A549 (cell line): Measurements from ENCODE around the gene NRG3. TPM values are rescaled to one million over a fixed set of nuclear protein-coding genes. Genes with fewer than 3 reads are reported as not detected.

Source experiments
- ATAC-seq, 2 experiments: fragments of 200-7000 bp in 1 of 2; fragments of >200 bp in 1 of 2; cut with Nextera tagmentation in 1 of 2; cut with Tn5 transposase in 1 of 2; 3 replicates each; pipeline versions ENCODE4 v1.8.0 to v1.9.1; 2018 to 2020; ENCODE audit warnings: mild to moderate bottlenecking in 1 of 2, moderate library complexity in 1 of 2
- CTCF ChIA-PET: fragments of 300-600 bp; sonication (Branson Sonifier 250); formaldehyde crosslinking; extraction: SDS; loops from one replicate; lab custom pipeline; 2021; ENCODE audit warnings: antibody characterized with exemption, inconsistent platforms; lab: Yijun Ruan, JAX
- POLR2A ChIA-PET: fragments of 350-600 bp; formaldehyde crosslinking; extraction: SDS; loops from one replicate; lab custom pipeline; 2021; ENCODE audit warnings: antibody characterized with exemption, inconsistent platforms; lab: Yijun Ruan, JAX
- DNase-seq, 2 experiments: peaks; one replicate each; pipeline versions ENCODE4 v3.0.0 to v3.0.0-alpha.2; 2011 to 2016; ENCODE audit warnings: low read depth in 1 of 2, low spot score in 1 of 2
- FAIRE-seq: peaks from 2 replicates; lab custom pipeline; 2011; peaks lifted over from hg19 to GRCh38; lab: Jason Lieb, UNC
- H3K27ac ChIP-seq, 2 experiments: fragments of >200 bp; sonication (Bioruptor Twin); formaldehyde crosslinking; 3 replicates each; pipeline ENCODE4 v1.5.1; 2016 to 2017
- H3K4me1 ChIP-seq: fragments of >200 bp; sonication (Bioruptor Twin); formaldehyde crosslinking; 3 replicates; pipeline ENCODE4 v1.6.1; 2016
- H3K4me2 ChIP-seq: fragments of >200 bp; sonication (Bioruptor Twin); formaldehyde crosslinking; 3 replicates; pipeline ENCODE4 v1.6.1; 2016
- H3K4me3 ChIP-seq: fragments of >200 bp; sonication (Bioruptor Twin); formaldehyde crosslinking; 3 replicates; pipeline ENCODE4 v1.5.1; 2016
- H3K9me3 ChIP-seq: fragments of >200 bp; sonication (Bioruptor Twin); formaldehyde crosslinking; 3 replicates; pipeline ENCODE4 v1.6.1; 2016
- CBX8 ChIP-seq: fragments of 200-600 bp; sonication (generic); IDR thresholded peaks from 2 replicates; pipeline ENCODE4 v1.6.1; 2016
- EHF ChIP-seq: fragments of 250-450 bp; sonication (Bioruptor Pico); IDR thresholded peaks from 2 replicates; pipeline ENCODE4 v1.5.0; 2020; ENCODE audit warnings: mild to moderate bottlenecking
- EP300 ChIP-seq, 2 experiments: fragments of >200 bp; sonication (Bioruptor Twin); formaldehyde crosslinking; IDR thresholded peaks; 2 replicates in 1 of 2; 3 replicates in 1 of 2; pipeline ENCODE4 v1.6.1; 2016 to 2017
- ESRRA ChIP-seq: fragments of 150-350 bp; IDR thresholded peaks from 2 replicates; pipeline ENCODE4 v1.6.1; 2014; ENCODE audit warnings: mild to moderate bottlenecking, low read length, borderline replicate concordance
- FOSL2 ChIP-seq, 2 experiments: fragments of 450-650 bp in 1 of 2; fragments of >200 bp in 1 of 2; sonication (Bioruptor Twin) in 1 of 2; formaldehyde crosslinking; IDR thresholded peaks; 2 replicates each; pipeline versions ENCODE4 v1.5.0 to v1.6.1; 2016 to 2020; ENCODE audit warnings: mild to moderate bottlenecking in 1 of 2, moderate library complexity in 1 of 2
- HDAC2 ChIP-seq: fragments of 200-600 bp; sonication (generic); IDR thresholded peaks from 2 replicates; pipeline ENCODE4 v1.6.1; 2016
- HOXB13 ChIP-seq: fragments of 250-450 bp; sonication (Bioruptor Pico); IDR thresholded peaks from 2 replicates; pipeline ENCODE4 v1.5.0; 2020; ENCODE audit warnings: low read depth, mild to moderate bottlenecking, moderate library complexity
- HOXB5 ChIP-seq: fragments of 250-450 bp; sonication (Bioruptor Pico); IDR thresholded peaks from 2 replicates; pipeline ENCODE4 v1.5.0; 2020; ENCODE audit warnings: mild to moderate bottlenecking, moderate library complexity
- JUNB ChIP-seq: fragments of >200 bp; sonication (Bioruptor Twin); formaldehyde crosslinking; IDR thresholded peaks from 2 replicates; pipeline ENCODE4 v1.6.1; 2016
- MAFK ChIP-seq: fragments of 450-650 bp; IDR thresholded peaks from 2 replicates; pipeline ENCODE4 v1.6.1; 2014; ENCODE audit not compliant: partially characterized antibody
- MAZ ChIP-seq: fragments of 150-350 bp; IDR thresholded peaks from 2 replicates; pipeline ENCODE4 v1.6.1; 2014; ENCODE audit warnings: antibody characterized with exemption, low read depth, low read length, borderline replicate concordance
- NPAS2 ChIP-seq: fragments of 250-450 bp; sonication (Bioruptor Pico); IDR thresholded peaks from 2 replicates; pipeline ENCODE4 v1.8.0; 2022; ENCODE audit warnings: mild to moderate bottlenecking, moderate library complexity, borderline replicate concordance
- NR3C1 ChIP-seq: fragments of >200 bp; sonication (Bioruptor Twin); formaldehyde crosslinking; IDR thresholded peaks from 3 replicates; pipeline ENCODE4 v1.6.1; 2017
- RAD21 ChIP-seq, 2 experiments: fragments of >200 bp in 1 of 2; sonication (Bioruptor Twin) in 1 of 2; formaldehyde crosslinking in 1 of 2; IDR thresholded peaks in 1 of 2; conservative IDR thresholded peaks in 1 of 2; 2 replicates in 1 of 2; 3 replicates in 1 of 2; pipeline ENCODE4 v1.6.1; 2012 to 2018; ENCODE audit warnings: inconsistent platforms in 1 of 2
- RCOR1 ChIP-seq: fragments of 150-350 bp; IDR thresholded peaks from 2 replicates; pipeline ENCODE4 v1.6.1; 2014; ENCODE audit warnings: antibody characterized with exemption, low read length, low read depth
- RFX5 ChIP-seq: fragments of 450-650 bp; IDR thresholded peaks from 2 replicates; pipeline ENCODE4 v1.7.1; 2014; ENCODE audit warnings: antibody characterized with exemption, mild to moderate bottlenecking, moderate library complexity
- RNF2 ChIP-seq: fragments of 200-600 bp; sonication (generic); IDR thresholded peaks from 2 replicates; pipeline ENCODE4 v1.6.1; 2016; ENCODE audit warnings: low read depth, mild to moderate bottlenecking, antibody characterized with exemption, moderate library complexity, borderline replicate concordance
- WGBS: methylation state at CpG from one replicate; pipeline ENCODE4 v1.1.6; 2017; ENCODE audit errors: missing lambda C conversion rate; 5-methylcytosine and 5-hydroxymethylcytosine counted together
- polyA plus RNA-seq, 4 experiments: library from polyadenylated mRNA; depleted of rRNA in 3 of 4; stranded (reverse); fragments of >200 nt; fragmentation: RNase III in 1 of 4; extraction: RNeasy Plus Mini Kit Qiagen cat#74134 plus additional on column Dnase treatment in 1 of 4; gene quantifications; 2 replicates in 3 of 4; 3 replicates in 1 of 4; pipeline ENCODE4 v1.2.3, GENCODE V29; 2011 to 2017
- TF ChIP-seq, protein P1 (sequence below): fragments of 250-450 bp; sonication (Bioruptor Pico); IDR thresholded peaks from 2 replicates; pipeline ENCODE4 v1.5.0; 2021; ENCODE audit warnings: mild to moderate bottlenecking, moderate library complexity, borderline replicate concordance
- TF ChIP-seq, protein P2 (sequence below): IDR thresholded peaks from 2 replicates; pipeline ENCODE4 v1.6.1; 2012
- TF ChIP-seq, protein P3 (sequence below): fragments of 450-650 bp; IDR thresholded peaks from 2 replicates; pipeline ENCODE4 v1.6.1; 2014; ENCODE audit warnings: antibody characterized with exemption
- TF ChIP-seq, protein P4 (sequence below): fragments of 250-450 bp; sonication (Bioruptor Pico); IDR thresholded peaks from 2 replicates; pipeline ENCODE4 v1.5.0; 2020; ENCODE audit warnings: low read depth, mild to moderate bottlenecking, moderate library complexity

NRG3 gene
- polyA plus RNA-seq, 2 of the 4 experiments (the other 2 are of a cell fraction): not detected

DNA sequence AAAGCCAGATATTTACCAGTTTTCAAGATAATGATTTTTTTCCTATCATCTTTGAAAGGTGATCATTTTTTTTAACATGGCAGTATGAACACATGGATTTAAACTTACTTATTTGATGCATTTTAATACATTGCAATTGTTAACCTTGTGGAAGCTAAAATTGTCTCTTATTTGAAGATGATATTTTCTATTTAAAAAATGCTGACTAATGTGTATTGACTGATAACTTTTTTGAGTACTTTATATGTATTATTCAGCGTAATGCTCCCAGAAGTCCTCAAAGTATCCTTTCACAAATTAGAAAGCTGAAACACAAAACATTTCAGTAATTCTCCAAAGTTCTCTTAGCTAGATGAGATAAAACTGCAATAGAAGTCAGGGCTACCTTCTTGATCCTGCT, 677.3 kb downstream of the NRG3 start:
- ATAC-seq: no peak
- Histone ChIP-seq H3K4me2 (no peak overlapping the region), H3K27ac (no peak overlapping the region), H3K4me3 (no peak overlapping the region), H3K9me3 (no peaks in the 10 kb centered on the region)
- POLR2A ChIA-PET: no interaction called here
- CTCF ChIA-PET: no interaction called here
- DNase-seq: no peak
- WGBS: 62% methylated on average over 1 of the region's 1 CpG
- no peak for FAIRE-seq
- TF ChIP-seq MAFK: peak; percentile 93
- TF ChIP-seq NR3C1: no peak
- no peak for TF ChIP-seq RAD21 (conservative IDR thresholded peaks at IDR 0.05 in 1 of 2, IDR thresholded peaks at IDR 0.05 in 1 of 2)
- TF ChIP-seq, all 56 proteins: peak for 1
- no peaks in the 10 kb centered on the region for H3K4me1 ChIP-seq

DNA sequence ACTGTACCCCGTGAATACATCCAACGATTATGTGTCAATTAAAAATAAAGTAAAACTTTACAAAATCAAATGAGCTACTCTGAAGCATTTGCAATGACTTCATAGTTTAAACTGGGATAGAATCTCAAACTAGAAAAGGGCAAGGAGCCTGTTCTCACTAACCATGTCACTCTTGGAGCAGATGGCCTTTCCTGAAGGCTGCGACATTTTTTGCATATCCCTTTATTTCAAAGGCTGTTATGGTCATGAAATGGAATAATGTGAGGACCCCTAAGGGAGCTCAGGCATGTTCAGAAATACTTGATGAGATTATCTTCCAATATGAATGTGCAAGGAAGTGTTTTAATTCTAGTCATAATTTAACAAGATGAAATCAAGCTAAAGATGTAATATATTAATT, 679.4 kb downstream of the NRG3 start:
- Histone ChIP-seq H3K4me1 (no peaks in the 10 kb centered on the region), H3K9me3 (no peaks in the 10 kb centered on the region), H3K4me3 (no peak overlapping the region), H3K27ac (no peak overlapping the region), H3K4me2 (no peak overlapping the region)
- ChIA-PET POLR2A (no interaction called here), CTCF (no interaction called here)
- DNase-seq: no peak
- TF ChIP-seq CBX8 (no peak), ESRRA (no peak), RCOR1 (no peak), JUNB (no peak), EP300 (IDR thresholded peaks at IDR 0.05) (no peak), EHF (CRISPR knock-in tag) (no peak), RNF2 (no peak), NR3C1 (no peak), HOXB13 (CRISPR knock-in tag) (no peak), HDAC2 (no peak), HOXB5 (CRISPR knock-in tag) (no peak), FOSL2 (IDR thresholded peaks at IDR 0.05) (no peak), FOSL2 (CRISPR knock-in tag; IDR thresholded peaks at IDR 0.05) (no peak), RFX5 (no peak), NPAS2 (CRISPR knock-in tag) (no peak), MAZ (no peak)
- TF ChIP-seq, protein P1, sequence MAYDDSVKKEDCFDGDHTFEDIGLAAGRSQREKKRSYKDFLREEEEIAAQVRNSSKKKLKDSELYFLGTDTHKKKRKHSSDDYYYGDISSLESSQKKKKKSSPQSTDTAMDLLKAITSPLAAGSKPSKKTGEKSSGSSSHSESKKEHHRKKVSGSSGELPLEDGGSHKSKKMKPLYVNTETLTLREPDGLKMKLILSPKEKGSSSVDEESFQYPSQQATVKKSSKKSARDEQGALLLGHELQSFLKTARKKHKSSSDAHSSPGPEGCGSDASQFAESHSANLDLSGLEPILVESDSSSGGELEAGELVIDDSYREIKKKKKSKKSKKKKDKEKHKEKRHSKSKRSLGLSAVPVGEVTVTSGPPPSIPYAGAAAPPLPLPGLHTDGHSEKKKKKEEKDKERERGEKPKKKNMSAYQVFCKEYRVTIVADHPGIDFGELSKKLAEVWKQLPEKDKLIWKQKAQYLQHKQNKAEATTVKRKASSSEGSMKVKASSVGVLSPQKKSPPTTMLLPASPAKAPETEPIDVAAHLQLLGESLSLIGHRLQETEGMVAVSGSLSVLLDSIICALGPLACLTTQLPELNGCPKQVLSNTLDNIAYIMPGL: no peak
- TF ChIP-seq, protein P2, sequence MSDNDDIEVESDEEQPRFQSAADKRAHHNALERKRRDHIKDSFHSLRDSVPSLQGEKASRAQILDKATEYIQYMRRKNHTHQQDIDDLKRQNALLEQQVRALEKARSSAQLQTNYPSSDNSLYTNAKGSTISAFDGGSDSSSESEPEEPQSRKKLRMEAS: no peak
- TF ChIP-seq, protein P3, sequence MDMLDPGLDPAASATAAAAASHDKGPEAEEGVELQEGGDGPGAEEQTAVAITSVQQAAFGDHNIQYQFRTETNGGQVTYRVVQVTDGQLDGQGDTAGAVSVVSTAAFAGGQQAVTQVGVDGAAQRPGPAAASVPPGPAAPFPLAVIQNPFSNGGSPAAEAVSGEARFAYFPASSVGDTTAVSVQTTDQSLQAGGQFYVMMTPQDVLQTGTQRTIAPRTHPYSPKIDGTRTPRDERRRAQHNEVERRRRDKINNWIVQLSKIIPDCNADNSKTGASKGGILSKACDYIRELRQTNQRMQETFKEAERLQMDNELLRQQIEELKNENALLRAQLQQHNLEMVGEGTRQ: no peak
- TF ChIP-seq, protein P4, sequence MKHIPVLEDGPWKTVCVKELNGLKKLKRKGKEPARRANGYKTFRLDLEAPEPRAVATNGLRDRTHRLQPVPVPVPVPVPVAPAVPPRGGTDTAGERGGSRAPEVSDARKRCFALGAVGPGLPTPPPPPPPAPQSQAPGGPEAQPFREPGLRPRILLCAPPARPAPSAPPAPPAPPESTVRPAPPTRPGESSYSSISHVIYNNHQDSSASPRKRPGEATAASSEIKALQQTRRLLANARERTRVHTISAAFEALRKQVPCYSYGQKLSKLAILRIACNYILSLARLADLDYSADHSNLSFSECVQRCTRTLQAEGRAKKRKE (CRISPR knock-in tag): no peak
- FAIRE-seq: no peak
- ATAC-seq: no peak
- 41% methylated on average over 3 of the region's 3 CpGs for WGBS

DNA sequence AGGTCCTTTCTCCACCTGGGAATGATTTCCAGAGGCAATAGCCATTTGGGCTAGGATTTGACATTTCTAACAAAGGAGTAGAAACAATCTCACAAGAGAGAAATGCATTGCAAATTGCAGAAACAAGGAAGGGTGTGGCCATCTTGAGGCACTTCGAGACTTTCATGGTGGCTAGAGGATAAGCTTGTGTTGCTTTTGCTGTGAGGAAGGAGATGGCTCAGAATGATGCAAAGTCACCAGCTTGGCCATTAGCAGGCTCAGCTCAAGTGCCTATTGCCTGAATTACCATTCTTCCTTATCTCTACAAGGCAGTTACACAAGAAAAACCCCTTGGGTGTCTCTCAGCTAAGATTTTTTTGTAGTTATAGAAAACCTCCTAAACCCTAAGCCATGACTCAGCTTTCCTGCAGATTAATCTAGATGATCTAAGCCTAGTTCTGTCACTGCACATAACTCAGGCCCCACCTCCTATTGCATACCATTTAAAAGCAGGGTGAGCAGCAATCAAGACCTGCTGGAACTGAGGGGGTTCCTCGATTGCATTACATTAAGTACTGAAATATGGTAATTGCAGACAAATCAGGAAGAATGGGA, 683.1 kb downstream of the NRG3 start:
- no peaks in the 10 kb centered on the region for H3K9me3 ChIP-seq
- H3K4me3 ChIP-seq: no peak overlapping the region
- no peak overlapping the region for H3K4me2 ChIP-seq
- ChIA-PET CTCF (no interaction called here), POLR2A (no interaction called here)
- no peak for ATAC-seq
- no peak for FAIRE-seq
- TF ChIP-seq MAFK (peak; percentile 51), EP300 (IDR thresholded peaks at IDR 0.05) (no peak)
- 3% methylated on average over 2 of the region's 2 CpGs for whole genome bisulfite sequencing
- no peak overlapping the region for H3K27ac ChIP-seq
- DNase-seq: peak in 1 of 2 experiments; percentile 11
- H3K4me1 ChIP-seq: no peaks in the 10 kb centered on the region
